Pulmonary artery endothelial cell (primary cell): ENCODE measurements around the gene CHST14. TPM values are rescaled to one million over a fixed set of nuclear protein-coding genes. Genes with fewer than 3 reads are reported as not detected.

ENCODE experiments used
- total RNA-seq: library from RNA; depleted of rRNA; stranded (reverse); fragments of >200 nt; gene quantifications from 2 replicates; pipeline ENCODE4 v1.2.3, GENCODE V29; 2014

Gene CHST14
- total RNA-seq, 1 donor from 2014 or later, result 11.1 TPM

Other genes starting within 250 kb of the CHST14 start
- gene PAK6, start 231.9 kb upstream of the CHST14 start, total RNA-seq, result not detected in 2 replicates
- 0.20 TPM in 1 of 2 replicates, not detected in the other for gene ANKRD63, start 187.9 kb upstream of the CHST14 start, total RNA-seq
- gene PLCB2, start 163.0 kb upstream of the CHST14 start, total RNA-seq, result 0.56 and 7.1 TPM in 2 replicates
- gene INAFM2, start 147.3 kb upstream of the CHST14 start, total RNA-seq, result 20.6 and 28.3 TPM in 2 replicates
- gene CCDC9B, start 130.0 kb upstream of the CHST14 start, total RNA-seq, result 17.0 and 25.1 TPM in 2 replicates
- not detected in 2 replicates for gene PHGR1, start 120.0 kb upstream of the CHST14 start, total RNA-seq
- gene DISP2, start 112.8 kb upstream of the CHST14 start, total RNA-seq, result 0.04 and 0.07 TPM in 2 replicates
- 48.5 and 96.0 TPM in 2 replicates for gene KNSTRN, start 88.3 kb upstream of the CHST14 start, total RNA-seq
- 43.4 and 50.7 TPM in 2 replicates for gene IVD, start 65.2 kb upstream of the CHST14 start, total RNA-seq
- 6.8 and 7.1 TPM in 2 replicates for gene BAHD1, start 30.0 kb upstream of the CHST14 start, total RNA-seq
- gene CCDC32, start 94.1 kb downstream of the CHST14 start, total RNA-seq, result 20.8 and 26.2 TPM in 2 replicates
- 15.7 and 16.5 TPM in 2 replicates for gene RPUSD2, start 98.3 kb downstream of the CHST14 start, total RNA-seq
- 18.1 and 33.8 TPM in 2 replicates for gene KNL1, start 123.3 kb downstream of the CHST14 start, total RNA-seq
- gene RAD51, start 224.2 kb downstream of the CHST14 start, total RNA-seq, result 9.2 and 12.9 TPM in 2 replicates